ENCODE measurements around the gene TNIK.

The TNIK gene

DNA sequence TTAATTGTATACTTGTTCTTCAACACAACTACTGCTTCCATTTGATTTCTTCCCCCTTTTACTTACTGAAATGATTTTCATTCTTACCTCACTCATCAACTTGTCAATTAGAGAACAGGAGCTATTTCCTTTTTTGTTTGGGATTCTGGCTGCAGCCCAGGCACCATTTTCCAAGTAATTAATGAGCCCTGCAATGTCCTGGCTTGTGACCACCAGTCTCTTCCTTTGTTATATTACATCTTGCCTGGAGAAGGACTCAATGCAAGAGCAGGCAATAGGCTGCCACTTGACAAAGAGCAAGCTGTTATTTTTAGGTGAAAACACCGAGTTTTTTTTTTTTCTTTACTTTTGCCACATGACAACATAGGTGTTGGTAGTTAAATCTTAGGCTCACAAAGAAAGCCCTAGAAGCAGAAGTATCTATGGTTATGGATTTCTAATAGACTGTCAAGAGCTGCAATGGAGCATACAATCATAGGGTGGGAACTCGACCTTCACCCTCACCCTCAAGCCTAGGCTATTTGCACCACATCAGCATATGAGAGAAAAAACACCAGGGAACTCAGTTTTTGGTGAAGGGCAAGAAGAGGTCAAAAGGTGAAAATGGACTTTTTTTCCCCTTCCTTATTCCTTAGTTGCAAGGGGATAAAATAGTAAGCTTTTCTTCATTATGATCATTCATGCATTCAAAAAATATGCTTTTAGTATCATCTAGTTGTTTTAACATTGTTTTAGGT lies 114.9 kb downstream of the TNIK start:
- H3K27ac ChIP-seq: no peak overlapping the region
- POLR2A ChIA-PET (ENCODE audit: low non-redundant PET): no interaction called here
- no peak for DNase-seq (ENCODE audit: low spot score)
- no peak for TF ChIP-seq CTCF (conservative IDR thresholded peaks at IDR 0.05; ENCODE audit: low read depth)
- CTCF ChIA-PET: interaction anchor here (0.6 kb wide), 1 partner anchor 70 kb away, joined by 3 read pairs; no protein-coding TSS in a partner anchor

DNA sequence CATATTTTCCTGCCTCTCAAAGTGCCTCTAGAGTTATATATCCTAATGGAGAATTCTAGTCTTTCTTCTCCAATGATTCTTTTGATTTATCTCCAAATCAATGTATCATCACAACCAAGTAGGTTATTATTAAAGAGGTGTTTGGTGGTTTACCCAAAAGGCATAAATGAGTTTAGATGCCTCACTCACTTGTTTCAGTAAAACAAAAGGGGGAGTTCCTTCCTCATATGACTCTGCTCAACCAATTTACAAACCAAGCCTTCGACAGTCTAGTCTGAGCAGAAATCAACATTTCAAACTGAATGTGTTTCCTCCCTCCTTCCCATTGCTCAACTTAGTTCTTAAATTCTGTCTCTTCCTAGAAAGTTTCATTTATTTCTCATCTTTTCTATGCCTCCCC lies 116.5 kb downstream of the TNIK start:
- no peak overlapping the region for H3K27ac ChIP-seq
- no peak for DNase-seq (ENCODE audit: low spot score)
- ChIA-PET POLR2A (ENCODE audit: low non-redundant PET) (no interaction called here), CTCF (no interaction called here)
- no peak for TF ChIP-seq CTCF (conservative IDR thresholded peaks at IDR 0.05; ENCODE audit: low read depth)

- POLR2A ChIA-PET (ENCODE audit: low non-redundant PET): no interaction called here
- H3K27ac ChIP-seq: no peak overlapping the region
- no peak for TF ChIP-seq CTCF (conservative IDR thresholded peaks at IDR 0.05; ENCODE audit: low read depth)
- CTCF ChIA-PET: no interaction called here
- no peak for DNase-seq (ENCODE audit: low spot score)
These were observed 117.3 kb downstream of the TNIK start for GRCh38 chr3:171342783-171343420.

DNA sequence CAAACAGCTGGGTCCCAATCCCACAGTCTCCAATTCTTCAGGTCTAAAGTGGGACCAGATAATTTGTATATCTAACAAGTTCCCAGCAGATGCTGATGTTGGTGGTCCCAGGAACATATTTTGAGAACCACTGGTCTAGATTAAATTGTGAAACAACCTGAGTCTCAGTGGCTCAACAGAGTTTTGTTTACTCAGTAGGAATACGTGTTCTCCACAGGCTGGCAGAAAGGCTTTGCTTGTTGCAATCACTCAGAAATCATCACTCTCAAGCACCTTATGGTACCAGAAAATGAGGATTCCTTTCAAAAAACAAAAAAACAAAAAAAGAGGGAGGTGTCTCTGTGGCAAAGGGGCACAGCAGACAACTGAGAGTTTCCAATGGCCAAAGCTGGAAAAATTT lies 118.0 kb downstream of the TNIK start:
- TF ChIP-seq CTCF (conservative IDR thresholded peaks at IDR 0.05; ENCODE audit: low read depth): no peak
- ChIA-PET CTCF (no interaction called here), POLR2A (ENCODE audit: low non-redundant PET) (no interaction called here)
- no peak overlapping the region for H3K27ac ChIP-seq
- no peak for DNase-seq (ENCODE audit: low spot score)

DNA sequence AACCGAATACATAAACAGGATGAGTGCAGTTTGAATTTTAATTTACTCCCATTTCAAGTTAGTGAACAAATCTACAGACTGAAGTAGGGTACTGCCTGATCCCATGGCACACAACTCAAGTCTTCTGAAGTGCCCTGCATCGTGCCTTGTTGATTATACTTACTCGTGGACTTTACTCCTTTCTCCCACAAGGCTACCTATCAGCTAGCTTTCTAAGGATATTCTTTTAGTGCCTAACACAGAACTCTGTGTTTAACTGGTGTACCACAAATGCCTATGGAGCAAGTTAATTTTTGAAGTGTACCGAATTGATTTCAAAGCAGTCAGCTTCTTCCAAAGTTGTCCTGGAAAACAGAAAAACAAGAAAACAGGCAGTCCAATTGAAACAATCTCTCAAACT lies 119.8 kb downstream of the TNIK start:
- no peak for DNase-seq (ENCODE audit: low spot score)
- ChIA-PET POLR2A (ENCODE audit: low non-redundant PET) (no interaction called here), CTCF (no interaction called here)
- no peak for TF ChIP-seq CTCF (conservative IDR thresholded peaks at IDR 0.05; ENCODE audit: low read depth)
- no peak overlapping the region for H3K27ac ChIP-seq

GRCh38 chr3:171339598-171339997 lies 120.6 kb downstream of the TNIK start:
- CTCF ChIA-PET: no interaction called here
- no peak for TF ChIP-seq CTCF (conservative IDR thresholded peaks at IDR 0.05; ENCODE audit: low read depth)
- POLR2A ChIA-PET (ENCODE audit: low non-redundant PET): no interaction called here
- DNase-seq (ENCODE audit: low spot score): no peak
- no peak overlapping the region for H3K27ac ChIP-seq

Data from RWPE1 (cell line).